Adrenal gland (tissue), 5 donors: ENCODE results near the gene RASSF7.

ENCODE experiments used
- CTCF ChIP-seq, 6 experiments: fragments of 450-650 bp in 4 of 6; fragments of 200-600 bp in 2 of 6; sonication (generic) in 1 of 6; IDR thresholded peaks; 1 replicate in 5 of 6; 2 replicates in 1 of 6; pipeline versions ENCODE4 v1.5.1 to v1.8.0; 2016 to 2021; ENCODE audit warnings: antibody characterized with exemption in 6 of 6, mild to moderate bottlenecking in 2 of 6, moderate library complexity in 1 of 6
- POLR2A ChIP-seq, 2 donors: fragments of 450-650 bp; IDR thresholded peaks; one replicate each; pipeline ENCODE4 v1.6.1; 2017; ENCODE audit warnings: antibody characterized with exemption in 2 of 2, mild to moderate bottlenecking in 2 of 2, moderate library complexity in 1 of 2
- donor health status: DM: no; HTN: no; CAD: no.

GRCh38 chr11:612961-613300 is 52.2 kb downstream of the RASSF7 start:
- TF ChIP-seq CTCF (IDR thresholded peaks at IDR 0.05) (no peak), POLR2A (IDR thresholded peaks at IDR 0.05) (no peak)
